Spleen (tissue), 7 donors: ENCODE results near the gene TRIO.

Source experiments
- POLR2A ChIP-seq, 3 donors: fragments of 450-650 bp; IDR thresholded peaks; one replicate each; pipeline ENCODE4 v1.5.1; 2017; ENCODE audit warnings: antibody characterized with exemption in 3 of 3, mild to moderate bottlenecking in 1 of 3
- POLR2AphosphoS5 ChIP-seq, 3 donors: sonication (generic); formaldehyde crosslinking; IDR thresholded peaks; one replicate each; pipeline ENCODE4 v1.5.1; 2017; ENCODE audit warnings: antibody characterized with exemption in 3 of 3
- TF ChIP-seq, protein P1 (sequence below), 11 experiments: fragments of 200-600 bp in 7 of 11; fragments of 450-650 bp in 4 of 11; sonication (generic) in 4 of 11; IDR thresholded peaks in 8 of 11; conservative IDR thresholded peaks in 3 of 11; 1 replicate in 7 of 11; 2 replicates in 4 of 11; pipeline versions ENCODE4 v1.4.0 to v1.8.0; 2016 to 2021; ENCODE audit warnings: antibody characterized with exemption in 11 of 11, inconsistent platforms in 4 of 11, mild to moderate bottlenecking in 1 of 11
- donor health status: DM: no; HTN: no; CAD: no; lungs with moderate emphysema.
- donor health status: DM: no; HTN: no; CAD: no.
- donor health status: DM: no; HTN: no; CAD: no.

DNA sequence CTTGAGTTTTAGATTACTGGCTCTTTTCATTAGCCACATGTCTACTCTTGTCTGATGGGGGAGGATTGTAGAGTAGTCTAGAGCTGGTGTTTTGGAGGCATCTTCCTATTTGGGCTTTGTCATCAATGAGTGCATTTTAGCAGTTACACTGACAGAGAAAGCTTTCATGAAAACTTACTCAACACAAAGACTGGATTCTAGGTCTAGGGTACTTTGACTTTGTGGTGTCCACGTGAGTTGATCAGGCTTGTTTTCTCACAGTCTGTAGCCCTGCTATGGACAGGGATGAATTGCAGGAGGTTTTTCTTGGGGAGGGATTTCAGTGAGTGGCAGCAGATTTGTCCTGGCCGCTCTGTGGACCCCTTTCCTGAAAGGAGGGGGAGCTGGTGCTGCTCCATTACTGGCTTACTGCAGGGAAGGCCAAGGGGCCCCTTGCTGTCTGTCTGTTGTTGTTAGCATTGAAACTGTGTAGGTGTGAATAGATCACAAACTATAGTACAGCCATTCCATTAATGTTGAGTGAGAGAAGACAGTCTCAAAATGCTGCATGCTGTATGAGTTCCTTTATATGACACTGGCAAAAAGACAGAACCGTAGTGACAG lies 6.6 kb downstream of the TRIO start:
- TF ChIP-seq POLR2AphosphoS5 (IDR thresholded peaks at IDR 0.05), result no peak
- TF ChIP-seq, protein P1, sequence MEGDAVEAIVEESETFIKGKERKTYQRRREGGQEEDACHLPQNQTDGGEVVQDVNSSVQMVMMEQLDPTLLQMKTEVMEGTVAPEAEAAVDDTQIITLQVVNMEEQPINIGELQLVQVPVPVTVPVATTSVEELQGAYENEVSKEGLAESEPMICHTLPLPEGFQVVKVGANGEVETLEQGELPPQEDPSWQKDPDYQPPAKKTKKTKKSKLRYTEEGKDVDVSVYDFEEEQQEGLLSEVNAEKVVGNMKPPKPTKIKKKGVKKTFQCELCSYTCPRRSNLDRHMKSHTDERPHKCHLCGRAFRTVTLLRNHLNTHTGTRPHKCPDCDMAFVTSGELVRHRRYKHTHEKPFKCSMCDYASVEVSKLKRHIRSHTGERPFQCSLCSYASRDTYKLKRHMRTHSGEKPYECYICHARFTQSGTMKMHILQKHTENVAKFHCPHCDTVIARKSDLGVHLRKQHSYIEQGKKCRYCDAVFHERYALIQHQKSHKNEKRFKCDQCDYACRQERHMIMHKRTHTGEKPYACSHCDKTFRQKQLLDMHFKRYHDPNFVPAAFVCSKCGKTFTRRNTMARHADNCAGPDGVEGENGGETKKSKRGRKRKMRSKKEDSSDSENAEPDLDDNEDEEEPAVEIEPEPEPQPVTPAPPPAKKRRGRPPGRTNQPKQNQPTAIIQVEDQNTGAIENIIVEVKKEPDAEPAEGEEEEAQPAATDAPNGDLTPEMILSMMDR (IDR thresholded peaks at IDR 0.05 in 8 of 11, conservative IDR thresholded peaks at IDR 0.05 in 3 of 11), result no peak
- TF ChIP-seq POLR2A (IDR thresholded peaks at IDR 0.05), result no peak
